ENCODE results near the gene DNAJB12. TPM values are rescaled to one million over a fixed set of nuclear protein-coding genes. Genes with fewer than 3 reads are reported as not detected.
A peak's percentile ranks its signal among the peaks of the same experiment; 100 is the strongest.
"Not testable (repeated sequence)": the region's sequence is repeated elsewhere in the genome, so short reads cannot be mapped to it uniquely, and the experiment has no call there.

DNAJB12 gene
- total RNA-seq, 6 experiments from 2014 or later = 16.6 to 22.1 (median 19.2) TPM

- no peak overlapping the region for H3K27ac ChIP-seq
- WGBS (ENCODE audit: insufficient coverage, low coverage, low lambda C conversion rate, missing lambda C conversion rate) = 61% methylated on average over 6 of the region's 11 CpGs
- peak in 1 of 4 donors; percentile 2 for ATAC-seq
- no peaks in the 10 kb centered on the region for H3K9me3 ChIP-seq
- no peaks in the 10 kb centered on the region for H3K27me3 ChIP-seq
- intact Hi-C loops (cut with DNase I) = no loop called here
- H3K4me1 ChIP-seq = peaks cover 0 to 35% (median 19%) of the 10 kb centered on the region in 4 donors
- TF ChIP-seq POLR2A (IDR thresholded peaks at IDR 0.05) (no peak), CTCF (IDR thresholded peaks at IDR 0.05) (no peak)
- H3K36me3 ChIP-seq = no peaks in the 10 kb centered on the region
- H3K4me3 ChIP-seq = no peak overlapping the region
- no peak for DNase-seq
Observed at GRCh38 chr10:72310241-72310633, 44.5 kb downstream of the DNAJB12 start.

GRCh38 chr10:72309290-72310240 lies 45.2 kb downstream of the DNAJB12 start:
- Histone ChIP-seq H3K9me3 (no peaks in the 10 kb centered on the region), H3K27ac (no peak overlapping the region), H3K4me3 (no peak overlapping the region), H3K4me1 (peaks cover 0 to 28% (median 16%) of the 10 kb centered on the region in 4 donors), H3K27me3 (no peaks in the 10 kb centered on the region), H3K36me3 (no peaks in the 10 kb centered on the region)
- 27% methylated on average over 11 of the region's 21 CpGs for WGBS (ENCODE audit: insufficient coverage, low coverage, low lambda C conversion rate, missing lambda C conversion rate)
- DNase-seq (no peak), ATAC-seq (peak; percentile 17 to 66 (median 64))
- no peak for TF ChIP-seq POLR2A (IDR thresholded peaks at IDR 0.05)
- TF ChIP-seq CTCF (IDR thresholded peaks at IDR 0.05) = no peak
- intact Hi-C loops (cut with DNase I) = no loop called here

GRCh38 chr10:72308320-72308987 lies 46.3 kb downstream of the DNAJB12 start:
- Histone ChIP-seq H3K4me1 (peaks cover 0 to 26% (median 14%) of the 10 kb centered on the region in 4 donors), H3K9me3 (no peaks in the 10 kb centered on the region), H3K27ac (peak overlapping the region; percentile 16 to 55 (median 33)), H3K4me3 (no peak overlapping the region), H3K36me3 (no peaks in the 10 kb centered on the region), H3K27me3 (no peaks in the 10 kb centered on the region)
- WGBS (ENCODE audit: insufficient coverage, low coverage, low lambda C conversion rate, missing lambda C conversion rate) = 88% methylated on average over 4 of the region's 7 CpGs
- TF ChIP-seq POLR2A (IDR thresholded peaks at IDR 0.05) (no peak), CTCF (IDR thresholded peaks at IDR 0.05) (peak in 1 of 4 donors; percentile 8)
- intact Hi-C loops (cut with DNase I) = no loop called here
- ATAC-seq (peak; percentile 65 to 71 (median 69)), DNase-seq (peak in 2 of 3 donors; percentile 66 to 82)

GRCh38 chr10:72307711-72308110 lies 47.0 kb downstream of the DNAJB12 start:
- DNase-seq; H3K27me3 ChIP-seq; H3K36me3 ChIP-seq; intact Hi-C loops (cut with DNase I); H3K9me3 ChIP-seq; ATAC-seq; H3K4me3 ChIP-seq: not testable (repeated sequence)
- peak overlapping the region in 1 of 3 donors; percentile 55 for H3K27ac ChIP-seq
- WGBS (ENCODE audit: insufficient coverage, low coverage, low lambda C conversion rate, missing lambda C conversion rate) = 85% methylated on average over 7 of the region's 7 CpGs
- peaks cover 0 to 26% (median 14%) of the 10 kb centered on the region in 4 donors for H3K4me1 ChIP-seq
